ENCODE measurements around the gene TCEA2. TPM values are rescaled to one million over a fixed set of nuclear protein-coding genes. Genes with fewer than 3 reads are reported as not detected.

Gene TCEA2
- total and polyA plus RNA-seq, 2 of the 13 experiments (the other 11 are each of a cell fraction or from before 2014, with no cell fraction given), result 28.1 to 33.7 TPM

GRCh38 chr20:64027981-64028685 lies 34.9 kb upstream of the TCEA2 start:
- peaks cover 26% of the 10 kb centered on the region for H3K4me1 ChIP-seq (ENCODE audit: insufficient read depth, low read length)
- ATAC-seq, result no peak
- H2AFZ ChIP-seq (ENCODE audit: low read length), result no peak overlapping the region
- whole genome bisulfite sequencing (ENCODE audit: low lambda C conversion rate), result 97% methylated on average over 23 of the region's 24 CpGs
- no peak overlapping the region for H3K4me2 ChIP-seq (ENCODE audit: low read depth, low read length)
- no TSS peak for BruUV-seq (replicated peaks)
- H3K9ac ChIP-seq (ENCODE audit: insufficient read depth, low read depth, low read length), result no peak overlapping the region
- H3K36me3 ChIP-seq (replicated peaks in 1 of 2; ENCODE audit: control insufficient read depth in 1 of 2, insufficient read depth in 2 of 2, low read length in 2 of 2), result peaks cover 53 to 76% of the 10 kb centered on the region in 2 experiments
- ChIA-PET CTCF (ENCODE audit: low intra/inter-chr PET ratio, low total read pairs) (no interaction called here), POLR2A (interaction anchor here (5.0 kb wide), 1 partner anchor 8 kb away, joined by 81 read pairs; the partner anchor contains the start of gene C20orf204)
- intact Hi-C loops (cut with micrococcal nuclease; ENCODE audit: unreplicated experiment) (no loop called here), in situ Hi-C loops (cut with HindIII; ENCODE audit: extremely low pct_ligation_motif_present, low pct_unique_long_range_greater_than_20kb) (no loop called here)
- H3K27ac ChIP-seq (ENCODE audit: extremely low read length, insufficient read depth, low read length), result no peak overlapping the region
- H4K20me1 ChIP-seq (ENCODE audit: insufficient read depth, low read length), result no peaks in the 10 kb centered on the region
- no peak overlapping the region for H3K4me3 ChIP-seq (replicated peaks in 1 of 3; ENCODE audit: insufficient read depth in 1 of 3, low read depth in 2 of 3, low read length in 3 of 3)
- H3K27me3 ChIP-seq (ENCODE audit: control insufficient read depth in 1 of 2, insufficient read depth in 2 of 2, low read length in 2 of 2), result no peaks in the 10 kb centered on the region
- no peak for FAIRE-seq
- no peaks in the 10 kb centered on the region for H3K9me3 ChIP-seq (ENCODE audit: low read length)
- DNase-seq (ENCODE audit: low spot score), result no peak
- peaks cover 4% of the 10 kb centered on the region for H3K79me2 ChIP-seq (ENCODE audit: insufficient read depth, low read length)
- TF ChIP-seq ARNT2 (CRISPR knock-in tag; IDR thresholded peaks at IDR 0.05; ENCODE audit: low read depth) (no peak), ZNF513 (CRISPR knock-in tag; conservative IDR thresholded peaks at IDR 0.05) (no peak), ARHGAP35 (CRISPR knock-in tag; IDR thresholded peaks at IDR 0.05; ENCODE audit: borderline replicate concordance) (no peak), TBL1XR1 (IDR thresholded peaks at IDR 0.05; ENCODE audit: borderline replicate concordance, low read length, partially characterized antibody) (no peak), SP2 (CRISPR knock-in tag; IDR thresholded peaks at IDR 0.05) (no peak), U2AF1 (optimal IDR thresholded peaks at IDR 0.05; ENCODE audit: low read depth, low read length) (no peak), ZNF331 (CRISPR knock-in tag; IDR thresholded peaks at IDR 0.05) (no peak), ZNF782 (CRISPR knock-in tag; IDR thresholded peaks at IDR 0.05; ENCODE audit: borderline replicate concordance) (0 out of 2 replicates have a peak, but pooled peaks have one; percentile 52), ZNF124 (CRISPR knock-in tag; IDR thresholded peaks at IDR 0.05) (no peak), ZFP82 (CRISPR knock-in tag; IDR thresholded peaks at IDR 0.05; ENCODE audit: borderline replicate concordance) (no peak), TAF15 (IDR thresholded peaks at IDR 0.05; ENCODE audit: low read depth, low read length, poor library complexity, severe bottlenecking) (no peak), RBFOX2 (IDR thresholded peaks at IDR 0.05; ENCODE audit: low read depth, low read length) (peak; percentile 47; the same call in 1 of the 2 replicates), ZBTB40 (IDR thresholded peaks at IDR 0.05) (no peak), ZBTB40 (CRISPR knock-in tag; IDR thresholded peaks at IDR 0.05) (no peak)
